ENCODE results near the gene SF3B2.

SF3B2 gene

DNA sequence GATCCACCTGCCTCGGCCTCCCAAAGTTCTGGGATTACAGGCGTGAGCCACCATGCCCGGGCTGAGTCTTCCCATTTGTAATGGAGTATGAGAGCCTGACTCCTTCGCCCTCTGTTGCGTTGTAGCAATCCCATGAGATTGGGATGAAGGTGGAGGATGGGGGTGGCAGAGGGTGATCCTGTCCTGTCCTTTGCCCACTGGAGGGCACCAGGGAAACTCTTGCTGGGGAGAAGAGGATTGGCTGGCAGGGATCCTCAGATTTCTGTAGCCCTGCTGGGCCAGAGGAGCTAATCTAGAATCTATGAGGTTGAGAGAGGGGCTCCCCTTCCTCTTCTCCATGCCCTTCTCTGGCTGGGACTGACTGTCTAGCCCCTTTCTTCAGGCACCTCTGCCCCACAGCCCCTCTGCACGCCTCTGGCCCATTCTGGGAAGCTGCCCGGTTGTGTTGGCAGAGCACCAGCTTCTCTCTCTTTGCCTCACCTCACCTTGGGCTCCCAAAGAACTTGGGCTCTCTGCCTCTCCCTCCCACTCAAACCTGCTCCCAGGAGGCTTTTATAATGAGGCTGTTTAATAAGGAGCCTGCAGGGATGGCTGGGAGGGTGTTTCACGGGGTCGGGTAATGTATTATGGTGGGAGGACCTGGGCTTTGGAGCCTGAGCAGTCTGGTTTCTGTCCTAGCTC lies 16.4 kb upstream of the SF3B2 start:
- Mint-ChIP-seq H3K4me3 (no peak overlapping the region), H3K27ac (no peak overlapping the region), H3K36me3 (no peaks in the 10 kb centered on the region), H3K4me1 (no peaks in the 10 kb centered on the region), H3K9me3 (no peaks in the 10 kb centered on the region)
- ATAC-seq, result no peak
- no peak for DNase-seq (ENCODE audit: low spot score in 2 of 2)

- Mint-ChIP-seq H3K4me3 (no peak overlapping the region), H3K27ac (no peak overlapping the region)
These were observed 15.8 kb upstream of the SF3B2 start for GRCh38 chr11:66036334-66036710.

DNA sequence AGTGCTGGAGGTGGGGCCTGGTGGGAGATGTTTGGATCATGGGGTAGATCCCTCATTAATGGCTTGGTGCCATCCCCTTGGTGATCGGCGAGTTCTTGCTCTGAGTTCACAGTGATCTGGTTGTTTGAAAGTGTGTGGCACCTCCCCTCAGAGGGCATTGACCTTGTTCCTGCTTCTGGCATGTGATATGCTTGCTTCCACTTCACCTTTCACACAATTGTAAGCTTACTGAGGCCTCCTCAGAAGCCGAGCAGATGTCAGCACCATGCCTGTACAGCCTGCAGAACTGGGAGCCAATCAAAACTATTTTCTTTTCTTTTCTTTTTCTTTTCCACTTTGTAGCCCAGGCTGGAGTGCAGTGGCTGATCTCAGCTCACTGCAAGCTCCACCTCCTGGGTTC lies 14.8 kb upstream of the SF3B2 start:
- no peak overlapping the region for H3K4me3 Mint-ChIP-seq
- H3K27ac Mint-ChIP-seq, result no peak overlapping the region
- no peaks in the 10 kb centered on the region for H3K36me3 Mint-ChIP-seq
- H3K9me3 Mint-ChIP-seq, result no peaks in the 10 kb centered on the region
- ATAC-seq (no peak), DNase-seq (ENCODE audit: low spot score in 2 of 2) (no peak)
- no peaks in the 10 kb centered on the region for H3K4me1 Mint-ChIP-seq

More at GRCh38 chr11:66036334-66036710, 15.8 kb upstream of the SF3B2 start:
- ATAC-seq (no peak), DNase-seq (ENCODE audit: low spot score in 2 of 2) (no peak)
- H3K36me3 Mint-ChIP-seq, result no peaks in the 10 kb centered on the region
- H3K9me3 Mint-ChIP-seq, result no peaks in the 10 kb centered on the region
- H3K4me1 Mint-ChIP-seq, result no peaks in the 10 kb centered on the region

GRCh38 chr11:66039765-66040164 lies 12.4 kb upstream of the SF3B2 start:
- no peak for ATAC-seq
- H3K4me3 Mint-ChIP-seq, result no peak overlapping the region
- peak overlapping the region; percentile 32 for H3K27ac Mint-ChIP-seq
- H3K36me3 Mint-ChIP-seq, result peaks cover under 1% of the 10 kb centered on the region
- no peak for DNase-seq (ENCODE audit: low spot score in 2 of 2)
- peaks cover 5% of the 10 kb centered on the region for H3K4me1 Mint-ChIP-seq
- no peaks in the 10 kb centered on the region for H3K9me3 Mint-ChIP-seq

GRCh38 chr11:66042227-66042995 lies 9.8 kb upstream of the SF3B2 start:
- H3K36me3 Mint-ChIP-seq, result peaks cover 7% of the 10 kb centered on the region
- no peaks in the 10 kb centered on the region for H3K9me3 Mint-ChIP-seq
- H3K4me1 Mint-ChIP-seq, result peaks cover 17% of the 10 kb centered on the region
- ATAC-seq (no peak), DNase-seq (ENCODE audit: low spot score in 2 of 2) (no peak)
- no peak overlapping the region for H3K27ac Mint-ChIP-seq
- H3K4me3 Mint-ChIP-seq, result no peak overlapping the region

DNA sequence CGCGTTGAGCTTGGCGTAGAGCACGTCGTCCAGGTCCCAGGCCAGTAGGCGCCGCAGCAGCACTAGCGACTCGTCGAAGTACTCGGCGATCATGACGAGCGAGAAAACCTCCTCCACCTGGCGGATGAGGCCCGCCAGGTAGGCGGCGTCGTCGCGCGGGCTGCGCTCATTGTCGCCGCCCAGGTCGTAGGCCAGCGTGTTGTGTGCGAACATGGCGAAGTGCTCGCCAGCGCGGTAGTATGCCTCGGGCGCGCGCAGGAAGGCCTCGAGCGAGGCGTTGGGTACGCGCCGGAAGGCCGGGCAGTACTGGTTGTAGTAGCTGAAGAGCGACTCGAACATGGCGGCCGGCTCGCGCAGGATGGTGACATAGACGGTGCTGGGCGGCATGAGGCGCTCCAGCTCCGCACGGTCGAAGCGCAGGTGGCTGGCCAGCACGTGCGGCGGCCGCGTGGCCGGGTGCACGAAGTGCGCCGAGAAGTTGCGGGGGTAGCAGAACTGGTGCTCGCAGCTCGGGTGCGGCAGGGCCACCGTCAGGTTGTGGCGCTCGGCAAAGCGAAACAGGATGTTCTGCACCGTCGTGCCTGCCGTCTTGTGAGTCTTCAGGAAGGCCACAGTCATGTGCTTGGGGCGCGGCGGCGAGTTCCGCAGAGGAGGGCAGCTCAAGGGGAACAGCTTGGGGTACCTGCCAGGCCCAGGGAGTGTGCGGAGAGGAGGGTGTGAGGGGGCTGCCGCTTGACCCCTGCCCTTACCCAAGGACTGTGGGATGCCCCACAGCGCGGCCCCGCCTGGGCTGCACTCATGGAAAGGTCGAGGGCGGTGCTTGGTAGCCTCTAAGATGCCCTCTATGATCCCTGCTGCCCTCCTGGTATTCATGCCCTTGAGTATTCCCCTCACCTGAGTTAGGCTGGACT lies 8.9 kb upstream of the SF3B2 start:
- H3K9me3 Mint-ChIP-seq, result no peaks in the 10 kb centered on the region
- peaks cover 7% of the 10 kb centered on the region for H3K36me3 Mint-ChIP-seq
- no peak overlapping the region for H3K4me3 Mint-ChIP-seq
- ATAC-seq (no peak), DNase-seq (ENCODE audit: low spot score in 2 of 2) (no peak)
- H3K27ac Mint-ChIP-seq, result no peak overlapping the region
- H3K4me1 Mint-ChIP-seq, result peaks cover 17% of the 10 kb centered on the region

DNA sequence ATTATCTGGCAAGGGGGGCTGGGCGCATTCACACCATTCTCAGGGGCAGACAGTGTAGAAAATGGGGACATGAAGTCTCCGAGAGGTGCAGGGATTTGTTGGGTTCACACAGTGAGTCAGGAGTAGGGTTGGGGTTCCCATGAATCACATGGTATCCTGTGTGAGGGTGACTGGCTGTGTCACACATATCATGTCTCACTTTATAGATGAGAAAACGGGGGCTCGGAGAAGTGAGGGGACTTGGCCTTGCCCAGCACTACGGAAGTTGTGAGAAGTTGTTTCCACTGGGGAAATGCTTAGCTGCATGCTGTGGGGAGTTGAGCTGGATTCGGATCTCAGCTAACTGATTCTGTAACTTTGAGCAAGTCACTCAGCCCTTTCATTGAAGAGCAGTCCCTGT lies 7.4 kb upstream of the SF3B2 start:
- Mint-ChIP-seq H3K27ac (peak overlapping the region; percentile 88), H3K4me1 (peaks cover 22% of the 10 kb centered on the region), H3K4me3 (peak overlapping the region; percentile 71), H3K36me3 (peaks cover 7% of the 10 kb centered on the region), H3K9me3 (no peaks in the 10 kb centered on the region)
- DNase-seq (ENCODE audit: low spot score in 2 of 2) (peak in 1 of 2 donors; percentile 18), ATAC-seq (peak; percentile 89)

DNA sequence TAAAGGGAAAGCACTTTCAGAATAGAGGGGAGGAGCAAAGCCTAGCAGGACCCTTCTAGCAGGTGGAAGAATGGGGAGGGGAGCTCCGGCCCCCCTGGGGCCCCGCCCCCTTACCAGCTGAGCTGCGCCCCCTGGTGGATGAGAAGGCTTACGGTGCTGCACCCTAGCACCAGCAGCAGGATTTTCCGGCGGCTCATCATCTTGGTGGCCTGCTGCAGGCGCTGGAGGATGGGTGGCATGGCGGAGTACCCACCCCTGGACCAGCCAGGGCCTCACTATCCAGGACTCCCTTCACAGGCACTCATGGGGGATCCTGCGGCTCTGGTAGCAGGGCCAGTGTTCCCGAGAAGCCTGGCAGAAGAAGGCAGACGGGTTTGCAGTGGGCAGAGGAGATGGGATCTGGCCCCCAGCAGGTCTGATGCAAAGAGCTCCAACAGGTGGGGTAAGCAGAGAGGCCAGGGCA lies 7.0 kb upstream of the SF3B2 start:
- Mint-ChIP-seq H3K9me3 (no peaks in the 10 kb centered on the region), H3K4me1 (peaks cover 25% of the 10 kb centered on the region)

DNA sequence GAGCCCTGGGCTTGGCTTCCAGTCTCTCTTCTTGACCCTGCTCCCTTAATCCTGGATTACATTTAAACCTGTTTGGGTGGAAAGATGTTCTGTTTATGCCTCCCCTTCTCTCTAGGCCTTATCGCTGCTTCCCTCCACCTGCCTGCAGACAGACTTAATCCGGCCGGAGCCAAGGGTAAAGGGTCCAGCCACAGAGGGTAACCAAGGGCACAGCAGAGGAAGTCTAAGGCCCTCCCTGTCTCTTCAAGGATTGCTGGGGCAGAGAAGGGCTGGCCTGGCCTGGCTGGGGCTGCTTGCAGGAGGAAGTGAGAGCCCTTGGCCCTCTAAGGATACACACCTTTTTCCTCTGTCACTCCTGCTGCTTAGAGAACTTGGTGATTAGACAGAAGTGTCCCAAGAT lies 5.3 kb upstream of the SF3B2 start:
- no peak overlapping the region for H3K27ac Mint-ChIP-seq
- peaks cover 8% of the 10 kb centered on the region for H3K36me3 Mint-ChIP-seq
- DNase-seq (ENCODE audit: low spot score in 2 of 2) (no peak), ATAC-seq (no peak)
- H3K4me1 Mint-ChIP-seq, result peaks cover 38% of the 10 kb centered on the region
- H3K4me3 Mint-ChIP-seq, result no peak overlapping the region
- no peaks in the 10 kb centered on the region for H3K9me3 Mint-ChIP-seq

More for the DNA sequence above, 7.0 kb upstream of the SF3B2 start:
- H3K36me3 Mint-ChIP-seq, result peaks cover 7% of the 10 kb centered on the region
- peak; percentile 90 for ATAC-seq
- peak; percentile 92 to 93 for DNase-seq (ENCODE audit: low spot score in 2 of 2)
- H3K4me3 Mint-ChIP-seq, result peak overlapping the region; percentile 71
- H3K27ac Mint-ChIP-seq, result peak overlapping the region; percentile 88

DNA sequence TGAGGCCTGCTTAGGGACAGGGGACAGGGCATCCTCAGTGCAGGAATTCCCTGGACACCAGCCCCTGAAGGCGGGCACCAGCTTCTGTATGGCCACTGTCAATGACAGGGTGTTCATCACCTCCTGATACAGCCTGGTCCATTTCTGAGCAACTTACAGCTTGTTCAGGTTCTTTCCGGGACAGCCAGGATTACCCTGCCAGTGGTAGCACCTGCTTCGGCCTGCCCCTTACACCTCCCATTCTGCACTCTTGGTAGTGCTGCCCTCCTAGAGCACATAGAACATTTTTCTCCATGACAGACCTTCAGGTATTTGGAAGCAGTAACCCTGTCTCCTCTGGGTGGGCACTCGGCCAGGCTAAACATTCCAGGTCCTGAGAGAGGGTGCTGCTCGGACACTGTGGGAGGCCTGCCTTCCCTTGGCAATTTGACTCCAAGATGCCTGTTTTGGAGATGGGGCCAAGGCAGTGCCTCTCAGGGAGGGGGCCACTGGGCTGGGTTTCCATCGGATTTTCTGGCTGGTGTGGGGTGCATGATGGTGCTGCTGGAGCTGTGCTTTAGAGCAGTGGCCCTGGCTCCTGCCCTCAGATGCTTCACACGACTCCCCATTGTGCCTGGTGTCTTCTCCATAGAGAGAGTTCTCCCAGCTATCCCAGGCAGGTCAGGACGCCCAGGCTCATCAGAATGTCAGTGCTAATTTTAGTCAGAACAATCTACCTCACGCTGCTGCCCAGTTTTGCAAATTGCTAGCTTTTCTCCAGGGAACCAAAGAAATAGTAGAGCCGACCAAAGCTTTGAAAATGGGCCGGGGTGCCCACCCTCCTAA lies 4.4 kb upstream of the SF3B2 start:
- Mint-ChIP-seq H3K4me1 (peaks cover 43% of the 10 kb centered on the region), H3K4me3 (no peak overlapping the region), H3K27ac (no peak overlapping the region), H3K9me3 (no peaks in the 10 kb centered on the region), H3K36me3 (peaks cover 17% of the 10 kb centered on the region)
- no peak for ATAC-seq
- no peak for DNase-seq (ENCODE audit: low spot score in 2 of 2)

DNA sequence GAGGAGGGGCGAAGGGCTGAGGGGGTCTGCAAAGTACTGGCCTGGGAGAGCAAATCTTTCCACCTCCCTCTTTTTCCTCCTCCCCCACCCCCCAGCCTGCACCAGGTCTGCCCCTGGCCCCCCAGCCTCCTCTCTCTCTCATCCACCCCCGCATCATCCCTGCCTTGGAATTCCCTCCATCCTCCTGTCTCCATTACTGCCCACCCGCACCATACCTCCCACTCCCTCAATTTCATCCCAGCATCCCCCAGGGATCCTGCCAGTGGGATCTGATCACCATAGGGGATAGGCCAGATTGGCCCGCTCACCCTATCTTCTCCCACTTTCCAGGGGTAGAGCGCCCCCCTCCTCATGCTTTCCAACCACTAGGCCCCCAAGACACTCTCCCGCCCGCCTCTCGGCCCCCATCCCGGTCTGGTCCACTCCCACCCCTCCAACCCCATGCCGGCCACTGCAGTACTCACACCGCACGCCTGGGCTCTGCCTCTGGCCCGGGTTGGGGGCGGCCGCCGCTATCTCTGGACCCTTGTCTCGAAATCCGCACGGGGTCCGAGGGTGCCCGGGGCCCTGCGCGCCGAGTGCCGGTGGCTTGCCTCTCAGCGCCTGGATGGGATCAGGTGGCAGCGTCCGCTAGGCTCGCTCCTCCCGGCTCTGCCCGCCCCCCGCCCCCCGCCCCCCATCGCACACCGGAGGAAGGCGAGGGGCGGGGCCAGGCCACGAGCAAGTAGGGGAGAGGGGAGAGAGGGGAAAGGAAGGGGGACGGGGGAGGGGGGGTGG lies 3.4 kb upstream of the SF3B2 start, which contains the start of gene GAL3ST3:
TSS of gene GAL3ST3 (minus strand) at position 615 of the 777 bp plus-strand sequence. CDS start 3,746 bp downstream, outside the sequence.
- Mint-ChIP-seq H3K36me3 (peaks cover 27% of the 10 kb centered on the region), H3K4me3 (no peak within 1 kb of the TSS), H3K4me1 (peaks cover 43% of the 10 kb centered on the region), H3K9me3 (no peaks in the 10 kb centered on the region), H3K27ac (peak within 1 kb of the TSS; percentile 48)
- ATAC-seq (no peak), DNase-seq (ENCODE audit: low spot score in 2 of 2) (no peak)

- ATAC-seq (no peak), DNase-seq (ENCODE audit: low spot score in 2 of 2) (no peak)
- peak overlapping the region; percentile 100 for H3K4me3 Mint-ChIP-seq
- H3K9me3 Mint-ChIP-seq, result no peaks in the 10 kb centered on the region
- peaks cover 40% of the 10 kb centered on the region for H3K36me3 Mint-ChIP-seq
- H3K27ac Mint-ChIP-seq, result peak overlapping the region; percentile 100
- H3K4me1 Mint-ChIP-seq, result peaks cover 34% of the 10 kb centered on the region
These were observed 1.5 kb upstream of the SF3B2 start for GRCh38 chr11:66050581-66051231.

DNA sequence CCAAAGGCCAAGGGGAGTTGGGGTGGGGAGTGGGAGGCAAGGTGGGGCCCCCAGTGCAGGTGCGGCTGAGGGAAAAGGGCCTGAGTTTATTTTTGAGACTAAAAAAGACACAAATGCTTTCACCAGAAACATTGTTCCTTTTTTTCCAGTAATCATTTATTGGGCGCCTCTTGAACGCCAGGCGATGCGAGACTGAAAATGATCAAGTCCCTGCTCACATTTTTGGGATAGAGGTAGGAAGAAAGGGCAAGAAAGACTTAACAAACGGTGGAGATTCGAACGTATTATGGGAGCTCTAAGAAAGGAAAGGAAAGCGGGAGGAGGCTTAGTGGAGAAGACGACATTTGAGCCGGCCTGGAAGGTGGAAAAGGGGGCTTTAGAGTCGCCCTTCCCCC lies 796 bp upstream of the SF3B2 start:
- no peaks in the 10 kb centered on the region for H3K9me3 Mint-ChIP-seq
- H3K4me3 Mint-ChIP-seq, result peak overlapping the region; percentile 100
- peaks cover 31% of the 10 kb centered on the region for H3K4me1 Mint-ChIP-seq
- H3K36me3 Mint-ChIP-seq, result peaks cover 46% of the 10 kb centered on the region
- DNase-seq (ENCODE audit: low spot score in 2 of 2) (no peak), ATAC-seq (no peak)
- peak overlapping the region; percentile 100 for H3K27ac Mint-ChIP-seq
